Activated naive CD8-positive, alpha-beta T cell treated with anti-CD3 and anti-CD28 coated beads for 36 hours (primary cell): ENCODE results near the gene ADAMTS2. TPM values are rescaled to one million over a fixed set of nuclear protein-coding genes. Genes with fewer than 3 reads are reported as not detected.

Source experiments
- DNase-seq: peaks from one replicate; pipeline ENCODE4 v3.0.0; 2021
- H3K27ac Mint-ChIP-seq: one replicate; pipeline ENCODE4 v1.8.0; 2022; ENCODE audit warnings: mild to moderate bottlenecking, moderate library complexity, mixed read lengths
- H3K27me3 Mint-ChIP-seq: one replicate; pipeline ENCODE4 v1.8.0; 2022; ENCODE audit warnings: mild to moderate bottlenecking, mixed read lengths
- H3K36me3 Mint-ChIP-seq: one replicate; pipeline ENCODE4 v1.8.0; 2021; ENCODE audit warnings: mild to moderate bottlenecking, mixed read lengths
- H3K4me1 Mint-ChIP-seq: one replicate; pipeline ENCODE4 v1.8.0; 2021; ENCODE audit warnings: mixed read lengths
- H3K4me3 Mint-ChIP-seq: one replicate; pipeline ENCODE4 v1.8.0; 2022; ENCODE audit warnings: mild to moderate bottlenecking, moderate library complexity, mixed read lengths
- H3K9me3 Mint-ChIP-seq: one replicate; pipeline ENCODE4 v1.8.0; 2022; ENCODE audit warnings: mixed read lengths
- total RNA-seq, 2 experiments: library from RNA; stranded (reverse); gene quantifications; one replicate each; pipeline ENCODE4 v1.2.3, GENCODE V29; 2021

Gene ADAMTS2
- total RNA-seq, 2 experiments from 2014 or later = not detected

- H3K4me3 Mint-ChIP-seq = no peak overlapping the region
- H3K27ac Mint-ChIP-seq = no peak overlapping the region
- H3K4me1 Mint-ChIP-seq = no peaks in the 10 kb centered on the region
- no peaks in the 10 kb centered on the region for H3K36me3 Mint-ChIP-seq
- no peak for DNase-seq
- H3K9me3 Mint-ChIP-seq = no peaks in the 10 kb centered on the region
- H3K27me3 Mint-ChIP-seq = no peaks in the 10 kb centered on the region
Observed at GRCh38 chr5:179316111-179316551, 29.1 kb downstream of the ADAMTS2 start.

DNA sequence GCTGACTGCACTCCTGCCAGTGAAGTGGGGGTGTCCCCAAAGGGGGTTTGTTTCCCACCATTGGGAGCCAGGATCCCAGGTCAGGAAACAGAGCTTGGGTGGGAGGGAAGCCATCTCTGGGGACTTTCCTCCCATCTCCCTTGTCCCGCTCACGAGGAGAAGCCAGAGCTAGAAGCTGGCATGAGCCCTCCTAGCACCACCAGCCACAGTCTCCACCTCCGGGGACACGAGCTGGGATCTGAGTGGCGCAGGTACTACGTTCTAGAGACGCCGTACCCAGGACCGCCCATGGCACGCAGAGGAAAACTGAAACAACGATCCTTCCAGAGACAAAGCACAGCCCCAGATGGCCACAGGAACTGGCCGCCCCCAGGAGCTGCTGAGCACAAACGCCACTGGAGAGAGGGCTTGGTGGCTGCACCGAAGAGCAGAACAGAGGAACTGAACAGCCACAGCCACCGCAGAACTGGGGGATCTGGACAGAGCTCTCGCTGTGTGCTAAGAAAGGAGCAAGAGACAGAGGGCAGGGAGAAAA lies 29.8 kb downstream of the ADAMTS2 start:
- Mint-ChIP-seq H3K4me1 (no peaks in the 10 kb centered on the region), H3K9me3 (no peaks in the 10 kb centered on the region), H3K27ac (no peak overlapping the region), H3K4me3 (no peak overlapping the region), H3K36me3 (no peaks in the 10 kb centered on the region), H3K27me3 (no peaks in the 10 kb centered on the region)
- DNase-seq = no peak

DNA sequence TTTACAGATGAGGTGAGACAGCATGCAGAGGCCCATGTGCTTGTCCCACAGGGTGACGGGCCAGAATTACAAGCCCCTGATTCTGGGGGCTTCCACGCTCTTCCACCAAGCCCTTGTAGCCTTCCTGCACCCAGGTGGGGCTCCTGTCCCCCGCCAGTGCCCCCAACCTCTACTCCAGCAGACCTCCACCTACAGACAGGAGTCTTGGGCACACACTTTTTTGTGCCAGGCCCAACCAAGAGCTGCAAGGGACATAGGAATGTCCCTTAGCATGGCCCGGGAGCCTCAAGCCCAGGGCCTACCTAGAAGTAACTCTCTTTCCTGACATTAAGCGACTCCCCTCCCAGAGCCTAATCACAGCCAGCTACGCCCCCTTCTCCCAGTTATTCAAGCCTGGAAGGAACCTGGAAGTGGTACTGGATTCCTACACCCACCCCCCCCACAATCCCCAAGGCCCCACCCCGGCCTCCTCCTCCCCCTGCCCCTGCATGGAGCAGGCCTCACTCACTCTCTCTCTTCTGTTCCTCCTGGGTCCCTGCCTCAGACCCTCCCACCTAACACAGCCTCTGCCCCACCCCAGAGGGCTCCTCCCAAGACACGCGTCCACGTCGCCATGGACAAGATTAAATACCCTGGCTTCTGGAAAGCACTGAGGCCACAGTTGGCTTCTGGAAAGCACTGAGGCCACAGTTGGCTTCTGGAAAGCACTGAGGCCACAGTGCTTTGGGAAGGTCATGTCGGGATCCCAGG lies 30.5 kb downstream of the ADAMTS2 start:
- Mint-ChIP-seq H3K4me1 (no peaks in the 10 kb centered on the region), H3K36me3 (no peaks in the 10 kb centered on the region), H3K27ac (no peak overlapping the region), H3K9me3 (no peaks in the 10 kb centered on the region), H3K27me3 (no peaks in the 10 kb centered on the region), H3K4me3 (no peak overlapping the region)
- no peak for DNase-seq

DNA sequence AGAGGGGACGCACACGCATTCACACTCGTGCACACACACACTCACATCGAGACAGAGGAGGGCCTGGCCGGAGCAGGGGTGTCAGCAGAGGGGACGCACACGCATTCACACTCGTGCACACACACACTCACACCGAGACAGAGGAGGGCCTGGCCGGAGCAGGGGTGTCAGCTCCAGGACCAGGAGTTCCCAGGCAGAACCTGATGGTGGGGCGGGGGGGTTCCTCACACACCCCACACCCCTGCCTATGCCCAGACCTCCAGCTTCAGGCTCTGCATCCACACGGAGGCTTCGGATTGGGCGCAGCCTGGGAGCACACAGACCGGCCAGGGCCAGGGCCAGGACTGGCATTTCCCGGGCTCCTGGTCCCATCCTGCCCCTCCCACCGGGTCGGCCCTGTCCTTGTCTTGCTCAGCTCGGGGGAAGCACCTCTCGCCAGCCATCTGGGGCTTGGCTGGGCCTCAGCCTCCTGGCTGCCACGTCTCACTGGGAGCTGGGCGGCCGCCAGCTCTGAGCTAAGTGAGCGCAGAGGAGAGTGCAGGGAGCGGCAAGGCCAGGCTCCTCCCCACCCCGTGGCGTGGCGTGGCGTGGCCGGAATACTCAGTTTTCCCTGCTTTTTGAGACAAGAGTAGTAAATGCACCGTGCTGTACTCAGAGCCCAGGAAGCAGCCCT lies 31.3 kb downstream of the ADAMTS2 start:
- DNase-seq = no peak
- H3K27me3 Mint-ChIP-seq = no peaks in the 10 kb centered on the region

DNA sequence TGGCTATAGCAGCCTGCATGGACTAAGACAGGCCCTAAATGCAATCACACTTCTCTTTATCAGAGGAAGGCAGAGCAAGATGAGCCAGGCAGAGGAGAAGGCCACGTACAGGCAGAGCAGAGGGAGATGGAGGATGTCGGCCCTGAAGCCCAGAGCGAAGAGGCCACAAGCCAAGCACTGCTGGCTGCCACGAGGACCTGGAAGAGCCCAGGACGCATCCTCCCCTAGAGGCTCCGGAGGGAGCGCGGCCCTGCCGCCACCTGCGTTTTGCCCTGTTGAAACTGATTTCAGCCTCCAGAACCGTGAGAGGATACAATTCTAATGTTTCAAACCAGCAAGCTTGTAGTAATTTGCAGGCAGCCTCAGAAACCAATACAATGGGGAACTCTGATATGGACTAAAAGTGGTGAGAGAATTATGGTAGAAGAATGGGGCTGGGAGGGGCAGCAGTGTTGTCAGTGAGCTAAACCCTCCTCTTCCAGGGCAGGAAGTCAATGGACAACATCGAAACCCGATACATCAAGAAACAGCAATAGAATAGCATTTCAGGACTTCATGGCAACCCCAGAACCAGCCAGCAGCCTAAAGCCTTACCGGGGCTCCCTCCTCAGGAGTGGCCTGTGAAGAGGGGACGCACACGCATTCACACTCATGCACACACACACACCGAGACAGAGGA lies 32.6 kb downstream of the ADAMTS2 start:
- Mint-ChIP-seq H3K27me3 (no peaks in the 10 kb centered on the region), H3K4me3 (no peak overlapping the region), H3K36me3 (no peaks in the 10 kb centered on the region), H3K9me3 (no peaks in the 10 kb centered on the region), H3K4me1 (no peaks in the 10 kb centered on the region), H3K27ac (no peak overlapping the region)
- no peak for DNase-seq

More for the DNA sequence above, 31.3 kb downstream of the ADAMTS2 start:
- H3K36me3 Mint-ChIP-seq = no peaks in the 10 kb centered on the region
- no peaks in the 10 kb centered on the region for H3K4me1 Mint-ChIP-seq
- no peak overlapping the region for H3K27ac Mint-ChIP-seq
- H3K9me3 Mint-ChIP-seq = no peaks in the 10 kb centered on the region
- no peak overlapping the region for H3K4me3 Mint-ChIP-seq

GRCh38 chr5:179311581-179311980 lies 33.7 kb downstream of the ADAMTS2 start:
- Mint-ChIP-seq H3K27me3 (no peaks in the 10 kb centered on the region), H3K4me3 (no peak overlapping the region), H3K9me3 (no peaks in the 10 kb centered on the region), H3K4me1 (no peaks in the 10 kb centered on the region), H3K36me3 (no peaks in the 10 kb centered on the region), H3K27ac (no peak overlapping the region)
- DNase-seq = no peak

GRCh38 chr5:179311091-179311470 lies 34.2 kb downstream of the ADAMTS2 start:
- DNase-seq = no peak
- H3K27ac Mint-ChIP-seq = no peak overlapping the region
- H3K4me3 Mint-ChIP-seq = no peak overlapping the region

GRCh38 chr5:179310439-179311090 lies 34.7 kb downstream of the ADAMTS2 start:
- Mint-ChIP-seq H3K4me3 (no peak overlapping the region), H3K27ac (no peak overlapping the region), H3K36me3 (no peaks in the 10 kb centered on the region), H3K9me3 (peaks cover under 1% of the 10 kb centered on the region), H3K4me1 (no peaks in the 10 kb centered on the region), H3K27me3 (no peaks in the 10 kb centered on the region)
- DNase-seq = no peak

More at GRCh38 chr5:179311091-179311470, 34.2 kb downstream of the ADAMTS2 start:
- no peaks in the 10 kb centered on the region for H3K27me3 Mint-ChIP-seq
- H3K36me3 Mint-ChIP-seq = no peaks in the 10 kb centered on the region
- no peaks in the 10 kb centered on the region for H3K9me3 Mint-ChIP-seq
- H3K4me1 Mint-ChIP-seq = no peaks in the 10 kb centered on the region

GRCh38 chr5:179309751-179310320 lies 35.4 kb downstream of the ADAMTS2 start:
- no peaks in the 10 kb centered on the region for H3K4me1 Mint-ChIP-seq
- no peak overlapping the region for H3K4me3 Mint-ChIP-seq
- no peaks in the 10 kb centered on the region for H3K27me3 Mint-ChIP-seq
- no peak overlapping the region for H3K27ac Mint-ChIP-seq
- no peaks in the 10 kb centered on the region for H3K36me3 Mint-ChIP-seq
- no peak for DNase-seq
- peaks cover 7% of the 10 kb centered on the region for H3K9me3 Mint-ChIP-seq

DNA sequence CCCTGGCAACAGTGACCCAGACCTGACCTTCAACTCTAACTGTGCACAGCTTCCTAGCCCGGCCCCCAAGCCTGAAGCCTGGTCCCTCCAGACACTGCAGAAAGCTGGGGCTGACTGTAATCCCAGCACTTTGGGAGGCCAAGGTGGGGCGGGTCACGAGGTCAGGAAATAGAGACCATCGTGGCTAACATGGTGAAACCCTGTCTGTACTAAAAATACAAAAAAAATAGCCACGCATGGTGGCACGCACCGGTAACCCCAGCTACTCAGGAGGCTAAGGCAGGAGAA lies 35.9 kb downstream of the ADAMTS2 start:
- Mint-ChIP-seq H3K27ac (no peak overlapping the region), H3K9me3 (peaks cover 12% of the 10 kb centered on the region), H3K4me3 (no peak overlapping the region), H3K27me3 (no peaks in the 10 kb centered on the region), H3K4me1 (no peaks in the 10 kb centered on the region), H3K36me3 (no peaks in the 10 kb centered on the region)
- DNase-seq = no peak

- peaks cover 15% of the 10 kb centered on the region for H3K9me3 Mint-ChIP-seq
- H3K4me1 Mint-ChIP-seq = no peaks in the 10 kb centered on the region
- no peaks in the 10 kb centered on the region for H3K27me3 Mint-ChIP-seq
- no peak overlapping the region for H3K4me3 Mint-ChIP-seq
- no peak overlapping the region for H3K27ac Mint-ChIP-seq
- no peaks in the 10 kb centered on the region for H3K36me3 Mint-ChIP-seq
- DNase-seq = no peak
Observed at GRCh38 chr5:179308563-179309382, 36.5 kb downstream of the ADAMTS2 start.

GRCh38 chr5:179307931-179308471 lies 37.3 kb downstream of the ADAMTS2 start:
- H3K36me3 Mint-ChIP-seq = no peaks in the 10 kb centered on the region
- no peaks in the 10 kb centered on the region for H3K4me1 Mint-ChIP-seq
- H3K27me3 Mint-ChIP-seq = no peaks in the 10 kb centered on the region
- H3K4me3 Mint-ChIP-seq = no peak overlapping the region
- H3K9me3 Mint-ChIP-seq = peaks cover 15% of the 10 kb centered on the region
- H3K27ac Mint-ChIP-seq = no peak overlapping the region
- no peak for DNase-seq

GRCh38 chr5:179307013-179307800 lies 38.1 kb downstream of the ADAMTS2 start:
- H3K27me3 Mint-ChIP-seq = no peaks in the 10 kb centered on the region
- H3K4me1 Mint-ChIP-seq = no peaks in the 10 kb centered on the region
- DNase-seq = no peak
- peaks cover 18% of the 10 kb centered on the region for H3K9me3 Mint-ChIP-seq
- H3K4me3 Mint-ChIP-seq = no peak overlapping the region
- no peaks in the 10 kb centered on the region for H3K36me3 Mint-ChIP-seq
- H3K27ac Mint-ChIP-seq = no peak overlapping the region
